Measurements from ENCODE around the gene GHRH. TPM values are rescaled to one million over a fixed set of nuclear protein-coding genes. Genes with fewer than 3 reads are reported as not detected.

Gene GHRH
- total RNA-seq, 4 donors from 2014 or later: not detected

- Histone ChIP-seq H3K4me1 (peaks cover 0 to 4% (median 4%) of the 10 kb centered on the region in 3 donors), H3K27ac (no peak overlapping the region), H3K4me3 (no peak overlapping the region), H3K27me3 (no peaks in the 10 kb centered on the region), H3K36me3 (no peaks in the 10 kb centered on the region), H3K9me3 (no peaks in the 10 kb centered on the region)
- intact Hi-C loops (cut with DNase I): no loop called here
- DNase-seq: no peak
- 76 to 78% methylated on average over 8 to 9 of the region's 9 CpGs for WGBS, 2 donors
- TF ChIP-seq POLR2A (IDR thresholded peaks at IDR 0.05): no peak
- TF ChIP-seq, protein P1, sequence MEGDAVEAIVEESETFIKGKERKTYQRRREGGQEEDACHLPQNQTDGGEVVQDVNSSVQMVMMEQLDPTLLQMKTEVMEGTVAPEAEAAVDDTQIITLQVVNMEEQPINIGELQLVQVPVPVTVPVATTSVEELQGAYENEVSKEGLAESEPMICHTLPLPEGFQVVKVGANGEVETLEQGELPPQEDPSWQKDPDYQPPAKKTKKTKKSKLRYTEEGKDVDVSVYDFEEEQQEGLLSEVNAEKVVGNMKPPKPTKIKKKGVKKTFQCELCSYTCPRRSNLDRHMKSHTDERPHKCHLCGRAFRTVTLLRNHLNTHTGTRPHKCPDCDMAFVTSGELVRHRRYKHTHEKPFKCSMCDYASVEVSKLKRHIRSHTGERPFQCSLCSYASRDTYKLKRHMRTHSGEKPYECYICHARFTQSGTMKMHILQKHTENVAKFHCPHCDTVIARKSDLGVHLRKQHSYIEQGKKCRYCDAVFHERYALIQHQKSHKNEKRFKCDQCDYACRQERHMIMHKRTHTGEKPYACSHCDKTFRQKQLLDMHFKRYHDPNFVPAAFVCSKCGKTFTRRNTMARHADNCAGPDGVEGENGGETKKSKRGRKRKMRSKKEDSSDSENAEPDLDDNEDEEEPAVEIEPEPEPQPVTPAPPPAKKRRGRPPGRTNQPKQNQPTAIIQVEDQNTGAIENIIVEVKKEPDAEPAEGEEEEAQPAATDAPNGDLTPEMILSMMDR (IDR thresholded peaks at IDR 0.05): no peak
Measured at GRCh38 chr20:37266940-37267666, 5.5 kb upstream of the GHRH start.

GRCh38 chr20:37265152-37265551 lies 3.5 kb upstream of the GHRH start:
- no peak for TF ChIP-seq POLR2A (IDR thresholded peaks at IDR 0.05)
- TF ChIP-seq, protein P1 (IDR thresholded peaks at IDR 0.05): no peak
- Histone ChIP-seq H3K27ac (no peak overlapping the region), H3K4me1 (peaks cover 0 to 4% (median 0%) of the 10 kb centered on the region in 3 donors), H3K9me3 (no peaks in the 10 kb centered on the region), H3K4me3 (no peak overlapping the region), H3K27me3 (peaks cover 0 to 7% (median 0%) of the 10 kb centered on the region in 4 donors), H3K36me3 (no peaks in the 10 kb centered on the region)
- intact Hi-C loops (cut with DNase I): no loop called here
- no peak for DNase-seq
- 78 to 90% methylated on average over 4 of the region's 4 CpGs for WGBS, 2 donors

DNA sequence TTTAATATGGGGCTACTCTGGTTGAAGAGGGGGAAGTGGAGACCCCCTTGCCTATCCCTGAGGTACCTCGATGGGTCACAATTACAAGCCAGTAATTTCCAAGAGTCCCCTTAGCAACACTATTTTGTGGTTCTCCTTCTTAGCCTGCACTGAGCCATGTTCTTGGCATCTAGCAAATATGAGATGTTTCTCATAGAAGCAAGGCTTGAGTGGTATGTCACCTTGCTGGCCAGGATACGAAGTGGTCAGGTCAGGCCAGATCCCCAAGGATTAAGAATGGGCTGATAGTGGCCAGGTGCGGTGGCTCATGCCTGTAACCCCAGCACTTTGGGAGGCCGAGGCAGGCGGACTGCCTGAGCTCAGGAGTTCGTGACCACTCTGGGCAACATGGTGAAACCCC lies 2.1 kb upstream of the GHRH start:
- Histone ChIP-seq H3K27ac (no peak overlapping the region), H3K36me3 (no peaks in the 10 kb centered on the region), H3K27me3 (peaks cover 0 to 7% (median 0%) of the 10 kb centered on the region in 4 donors), H3K4me1 (no peaks in the 10 kb centered on the region), H3K4me3 (no peak overlapping the region), H3K9me3 (no peaks in the 10 kb centered on the region)
- no peak for TF ChIP-seq POLR2A (IDR thresholded peaks at IDR 0.05)
- TF ChIP-seq, protein P1 (IDR thresholded peaks at IDR 0.05): no peak
- 83 to 86% methylated on average over 2 to 4 of the region's 6 CpGs for WGBS, 2 donors
- intact Hi-C loops (cut with DNase I): no loop called here
- DNase-seq: no peak

DNA sequence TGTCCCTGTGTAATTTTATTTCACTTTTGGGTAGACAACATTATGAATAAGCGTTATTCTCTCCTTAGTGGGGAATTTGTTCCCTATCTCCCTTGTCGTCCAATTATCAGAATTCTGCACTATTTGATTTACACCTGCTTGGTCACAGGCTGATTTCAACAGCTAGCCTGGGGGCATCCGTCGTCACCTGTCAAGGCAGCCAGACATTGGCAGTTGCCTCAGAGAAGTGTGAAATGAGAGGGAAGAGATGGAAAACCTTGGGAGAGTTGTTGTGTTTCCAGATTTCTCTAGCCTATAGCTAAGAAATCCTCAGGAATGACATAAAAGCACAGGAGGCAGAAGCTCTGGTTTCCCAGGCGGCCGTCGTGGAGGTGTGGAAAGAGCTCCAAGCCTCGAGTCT lies 891 bp upstream of the GHRH start:
- no peaks in the 10 kb centered on the region for H3K9me3 ChIP-seq
- 40 to 52% methylated on average over 6 to 8 of the region's 8 CpGs for WGBS, 2 donors
- intact Hi-C loops (cut with DNase I): no loop called here
- no peaks in the 10 kb centered on the region for H3K36me3 ChIP-seq
- peaks cover 0 to 9% (median 3%) of the 10 kb centered on the region in 3 donors for H3K4me1 ChIP-seq
- H3K4me3 ChIP-seq: no peak overlapping the region
- no peak overlapping the region for H3K27ac ChIP-seq
- no peak for DNase-seq
- peaks cover 0 to 13% (median 0%) of the 10 kb centered on the region in 4 donors for H3K27me3 ChIP-seq
- TF ChIP-seq, protein P1 (IDR thresholded peaks at IDR 0.05): no peak
- TF ChIP-seq POLR2A (IDR thresholded peaks at IDR 0.05): no peak

GRCh38 chr20:37260923-37261322 lies 691 bp downstream of the GHRH start:
- intact Hi-C loops (cut with DNase I): no loop called here
- H3K4me1 ChIP-seq: peaks cover 0 to 9% (median 3%) of the 10 kb centered on the region in 3 donors
- 87 to 94% methylated on average over 4 of the region's 4 CpGs for WGBS, 2 donors
- no peak overlapping the region for H3K27ac ChIP-seq
- TF ChIP-seq, protein P1 (IDR thresholded peaks at IDR 0.05): no peak
- TF ChIP-seq POLR2A (IDR thresholded peaks at IDR 0.05): no peak
- no peaks in the 10 kb centered on the region for H3K9me3 ChIP-seq
- peaks cover 0 to 25% (median 0%) of the 10 kb centered on the region in 4 donors for H3K27me3 ChIP-seq
- H3K36me3 ChIP-seq: no peaks in the 10 kb centered on the region
- DNase-seq: no peak
- H3K4me3 ChIP-seq: no peak overlapping the region
